Thyroid gland (tissue), 4 donors: ENCODE measurements around the gene MAP7. TPM values are rescaled to one million over a fixed set of nuclear protein-coding genes. Genes with fewer than 3 reads are reported as not detected.

Source experiments
- DNase-seq, 2 donors: peaks; one replicate each; pipeline ENCODE4 v3.0.0-alpha.2; 2019
- H3K27ac ChIP-seq, 3 donors: fragments of 200-600 bp; sonication (generic); 1 replicate in 2 of 3; 2 replicates in 1 of 3; pipeline ENCODE4 v1.5.1; 2016 to 2019; ENCODE audit warnings: mild to moderate bottlenecking in 1 of 3, moderate library complexity in 1 of 3
- H3K27me3 ChIP-seq: fragments of 200-600 bp; sonication (generic); one replicate; pipeline ENCODE4 v1.5.1; 2019
- H3K36me3 ChIP-seq, 2 donors: fragments of 200-600 bp; sonication (generic); one replicate each; pipeline ENCODE4 v1.5.1; 2016 to 2019
- H3K4me1 ChIP-seq, 2 donors: fragments of 200-600 bp; sonication (generic); one replicate each; pipeline ENCODE4 v1.5.1; 2017 to 2019
- H3K4me3 ChIP-seq, 3 donors: fragments of 200-600 bp; sonication (generic); replicated peaks in 1 of 3; 1 replicate in 2 of 3; 2 replicates in 1 of 3; pipeline ENCODE4 v1.5.1; 2016; ENCODE audit warnings: mild to moderate bottlenecking in 1 of 3
- H3K9me3 ChIP-seq: fragments of 200-600 bp; sonication (generic); one replicate; pipeline ENCODE4 v1.5.1; 2017
- POLR2A ChIP-seq, 2 donors: fragments of 450-650 bp; IDR thresholded peaks; one replicate each; pipeline ENCODE4 v1.6.1; 2017; ENCODE audit warnings: antibody characterized with exemption in 2 of 2, mild to moderate bottlenecking in 2 of 2, moderate library complexity in 1 of 2
- WGBS, 2 donors: methylation state at CpG; one replicate each; pipeline ENCODE4 v1.1.5; 2017; 5-methylcytosine and 5-hydroxymethylcytosine counted together
- intact Hi-C: fragments of 100-400 bp; cut with DNase I; formaldehyde crosslinking; loops from one replicate; pipeline ENCODE4 v1.15.1; 2023
- total RNA-seq, 4 donors: library from RNA; depleted of rRNA; stranded (reverse); fragments of >200 nt; gene quantifications; one replicate each; pipeline ENCODE4 v1.2.3, GENCODE V29; 2016
- TF ChIP-seq, protein P1 (sequence below), 6 experiments: fragments of 200-600 bp in 3 of 6; fragments of 450-650 bp in 3 of 6; sonication (generic) in 3 of 6; IDR thresholded peaks; one replicate each; pipeline ENCODE4 v1.5.1; 2016 to 2019; ENCODE audit warnings: antibody characterized with exemption in 6 of 6, mild to moderate bottlenecking in 2 of 6, inconsistent platforms in 1 of 6, moderate library complexity in 1 of 6

Gene MAP7
- total RNA-seq, 4 donors from 2014 or later, result 24.5 to 46.0 (median 36.0) TPM

- TF ChIP-seq, protein P1, sequence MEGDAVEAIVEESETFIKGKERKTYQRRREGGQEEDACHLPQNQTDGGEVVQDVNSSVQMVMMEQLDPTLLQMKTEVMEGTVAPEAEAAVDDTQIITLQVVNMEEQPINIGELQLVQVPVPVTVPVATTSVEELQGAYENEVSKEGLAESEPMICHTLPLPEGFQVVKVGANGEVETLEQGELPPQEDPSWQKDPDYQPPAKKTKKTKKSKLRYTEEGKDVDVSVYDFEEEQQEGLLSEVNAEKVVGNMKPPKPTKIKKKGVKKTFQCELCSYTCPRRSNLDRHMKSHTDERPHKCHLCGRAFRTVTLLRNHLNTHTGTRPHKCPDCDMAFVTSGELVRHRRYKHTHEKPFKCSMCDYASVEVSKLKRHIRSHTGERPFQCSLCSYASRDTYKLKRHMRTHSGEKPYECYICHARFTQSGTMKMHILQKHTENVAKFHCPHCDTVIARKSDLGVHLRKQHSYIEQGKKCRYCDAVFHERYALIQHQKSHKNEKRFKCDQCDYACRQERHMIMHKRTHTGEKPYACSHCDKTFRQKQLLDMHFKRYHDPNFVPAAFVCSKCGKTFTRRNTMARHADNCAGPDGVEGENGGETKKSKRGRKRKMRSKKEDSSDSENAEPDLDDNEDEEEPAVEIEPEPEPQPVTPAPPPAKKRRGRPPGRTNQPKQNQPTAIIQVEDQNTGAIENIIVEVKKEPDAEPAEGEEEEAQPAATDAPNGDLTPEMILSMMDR (IDR thresholded peaks at IDR 0.05), result no peak
- TF ChIP-seq POLR2A (IDR thresholded peaks at IDR 0.05), result no peak
- no peaks in the 10 kb centered on the region for H3K27me3 ChIP-seq
- H3K4me3 ChIP-seq, result no peak overlapping the region
- no peaks in the 10 kb centered on the region for H3K9me3 ChIP-seq
- H3K4me1 ChIP-seq, result peaks cover 0 to 9% of the 10 kb centered on the region in 2 donors
- 94 to 95% methylated on average over 4 of the region's 4 CpGs for WGBS, 2 donors
- intact Hi-C loops, result no loop called here
- no peak overlapping the region for H3K27ac ChIP-seq
- no peaks in the 10 kb centered on the region for H3K36me3 ChIP-seq
- DNase-seq, result no peak
These were observed 11.4 kb downstream of the MAP7 start for GRCh38 chr6:136538836-136539235.

DNA sequence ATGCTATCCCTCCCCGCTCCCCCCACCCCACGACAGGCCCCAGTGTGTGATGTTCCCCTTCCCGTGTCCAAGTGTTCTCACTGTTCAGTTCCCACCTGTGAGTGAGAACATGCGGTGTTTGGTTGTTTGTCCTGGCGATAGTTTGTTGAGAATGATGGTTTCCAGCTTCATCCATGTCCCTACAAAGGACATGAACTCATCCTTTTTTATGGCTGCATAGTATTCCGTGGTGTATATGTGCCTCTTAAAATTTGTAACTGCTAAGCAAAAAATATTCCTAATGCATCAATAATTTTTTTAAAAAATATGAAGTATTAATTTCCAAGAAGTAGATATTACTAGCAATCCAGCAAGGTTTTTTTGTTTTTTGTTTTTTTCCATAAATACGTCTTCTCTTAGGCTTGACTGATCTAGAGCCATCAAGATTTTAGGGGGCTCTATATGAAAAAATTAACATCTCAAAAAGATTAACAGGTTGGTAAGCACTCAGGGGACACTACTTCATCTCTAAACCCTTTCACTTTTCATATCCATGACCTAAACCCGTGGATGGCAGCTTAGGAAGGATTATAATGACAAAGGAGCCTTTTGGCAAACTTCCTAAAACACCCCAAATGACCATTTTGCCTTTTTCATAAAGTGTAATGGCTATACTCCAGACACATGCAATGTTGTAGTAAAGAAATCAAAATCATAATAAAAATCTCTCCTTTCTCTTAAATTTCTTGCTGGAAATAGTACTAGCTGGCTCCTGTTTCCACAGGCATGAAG, 14.2 kb downstream of the MAP7 start:
- H3K9me3 ChIP-seq, result no peaks in the 10 kb centered on the region
- no peak for TF ChIP-seq POLR2A (IDR thresholded peaks at IDR 0.05)
- TF ChIP-seq, protein P1 (IDR thresholded peaks at IDR 0.05), result no peak
- DNase-seq, result no peak
- H3K36me3 ChIP-seq, result no peaks in the 10 kb centered on the region
- intact Hi-C loops, result no loop called here
- peaks cover 0 to 9% of the 10 kb centered on the region in 2 donors for H3K4me1 ChIP-seq
- H3K27ac ChIP-seq, result no peak overlapping the region
- no peaks in the 10 kb centered on the region for H3K27me3 ChIP-seq
- 94 to 97% methylated on average over 8 of the region's 8 CpGs for WGBS, 2 donors
- no peak overlapping the region for H3K4me3 ChIP-seq

DNA sequence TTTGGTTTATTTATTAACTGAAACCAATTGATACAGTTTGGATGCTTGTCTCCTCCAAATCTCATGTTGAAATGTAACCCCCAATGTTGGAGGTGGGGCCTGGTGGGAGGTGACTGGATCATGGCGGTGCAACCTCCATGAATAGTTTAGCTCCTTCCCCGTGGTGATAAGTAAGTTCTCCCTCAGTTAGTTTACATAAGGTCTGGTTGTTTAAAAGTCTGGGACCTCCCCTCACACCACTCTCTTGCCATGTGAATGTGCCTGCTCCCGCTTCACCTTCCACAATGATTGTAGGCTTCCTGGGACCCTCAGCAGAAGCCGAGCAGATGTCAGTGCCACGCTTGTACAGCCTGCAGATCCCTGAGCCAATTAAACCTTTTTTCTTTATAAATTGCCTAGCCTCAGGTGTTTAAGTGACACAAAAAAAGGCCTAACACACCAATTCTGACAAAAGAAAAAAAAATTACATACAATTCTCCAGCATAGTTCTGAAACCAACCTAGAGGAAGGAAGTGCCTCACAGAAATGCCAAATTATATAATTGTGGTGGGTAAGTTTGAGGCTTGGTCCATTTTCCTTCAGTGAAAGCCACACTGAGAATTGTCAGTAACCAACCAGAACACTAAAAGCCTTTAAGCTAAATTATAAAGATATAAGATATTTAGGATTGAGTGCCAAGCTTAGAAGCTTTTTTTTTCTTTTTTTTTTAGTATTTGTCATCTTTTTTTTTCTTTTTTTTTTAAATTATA, 15.0 kb downstream of the MAP7 start:
- TF ChIP-seq POLR2A (IDR thresholded peaks at IDR 0.05), result no peak
- intact Hi-C loops, result no loop called here
- Histone ChIP-seq H3K27me3 (no peaks in the 10 kb centered on the region), H3K9me3 (no peaks in the 10 kb centered on the region), H3K4me3 (no peak overlapping the region), H3K27ac (no peak overlapping the region), H3K36me3 (no peaks in the 10 kb centered on the region), H3K4me1 (peaks cover 0 to 8% of the 10 kb centered on the region in 2 donors)
- 70 to 75% methylated on average over 5 of the region's 5 CpGs for WGBS, 2 donors
- no peak for DNase-seq

DNA sequence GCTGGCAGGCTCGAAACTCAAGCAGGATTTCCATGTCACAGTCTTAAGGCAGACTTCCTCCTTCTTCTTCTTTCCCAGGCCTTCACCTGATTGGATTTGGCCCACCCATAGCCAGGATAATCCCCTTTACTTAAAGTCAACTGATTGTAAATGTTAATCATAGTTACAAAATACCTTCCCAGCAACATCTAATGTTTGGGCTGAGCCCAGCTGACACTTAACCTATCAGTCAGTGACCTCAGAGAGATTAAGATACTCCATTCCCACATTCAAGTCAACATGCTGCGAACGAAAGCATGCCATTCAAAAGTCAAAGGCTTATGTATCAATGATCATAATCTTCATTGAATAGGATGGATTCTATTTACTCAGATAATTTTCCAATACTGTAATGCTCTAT, 16.0 kb downstream of the MAP7 start:
- H3K4me3 ChIP-seq, result no peak overlapping the region
- no peak overlapping the region for H3K27ac ChIP-seq
- intact Hi-C loops, result no loop called here
- DNase-seq, result no peak
- WGBS, 2 donors, result 96 to 97% methylated on average over 3 of the region's 3 CpGs
- no peaks in the 10 kb centered on the region for H3K27me3 ChIP-seq
- no peaks in the 10 kb centered on the region for H3K4me1 ChIP-seq
- H3K36me3 ChIP-seq, result no peaks in the 10 kb centered on the region
- H3K9me3 ChIP-seq, result no peaks in the 10 kb centered on the region
- TF ChIP-seq, protein P1 (IDR thresholded peaks at IDR 0.05), result no peak
- TF ChIP-seq POLR2A (IDR thresholded peaks at IDR 0.05), result no peak

DNA sequence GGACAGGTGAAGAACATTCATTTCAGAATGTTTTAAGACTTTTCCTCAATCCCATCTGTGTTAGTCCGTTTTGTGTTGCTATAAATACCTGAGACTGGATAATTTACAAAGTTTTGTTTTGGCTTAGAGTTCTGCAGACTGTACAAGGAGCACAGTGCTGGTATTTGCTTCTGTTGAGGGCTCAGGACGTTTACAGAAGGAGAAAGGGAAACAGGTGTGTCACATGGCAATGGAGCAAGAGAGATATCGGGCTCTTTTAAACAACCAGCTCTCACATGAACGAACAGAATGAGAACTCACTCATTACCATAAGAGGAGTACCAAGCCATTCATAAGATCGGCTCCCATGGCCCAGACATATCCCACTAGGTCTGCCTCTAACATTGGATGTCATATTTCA, 16.7 kb downstream of the MAP7 start:
- Histone ChIP-seq H3K27ac (no peak overlapping the region), H3K36me3 (no peaks in the 10 kb centered on the region), H3K27me3 (no peaks in the 10 kb centered on the region), H3K9me3 (no peaks in the 10 kb centered on the region), H3K4me3 (no peak overlapping the region), H3K4me1 (peaks cover 0 to 4% of the 10 kb centered on the region in 2 donors)
- DNase-seq, result no peak
- TF ChIP-seq, protein P1 (IDR thresholded peaks at IDR 0.05), result no peak
- no peak for TF ChIP-seq POLR2A (IDR thresholded peaks at IDR 0.05)
- intact Hi-C loops, result no loop called here
- WGBS, 2 donors, result 44 to 53% methylated on average over 5 of the region's 5 CpGs
